Measurements from ENCODE around the gene RGS13.

The RGS13 gene

GRCh38 chr1:192705510-192705909 lies 69.6 kb downstream of the RGS13 start:
- no peak for TF ChIP-seq CTCF (conservative IDR thresholded peaks at IDR 0.05; ENCODE audit: control insufficient read depth, insufficient read depth, low read depth, low read length)
- DNase-seq (ENCODE audit: low read depth): no peak
- no peak overlapping the region for H3K4me3 ChIP-seq (ENCODE audit: control insufficient read depth, low read depth, low read length)

GRCh38 chr1:192706936-192707335 lies 71.0 kb downstream of the RGS13 start:
- DNase-seq (ENCODE audit: low read depth): no peak
- no peak overlapping the region for H3K4me3 ChIP-seq (ENCODE audit: control insufficient read depth, low read depth, low read length)
- no peak for TF ChIP-seq CTCF (conservative IDR thresholded peaks at IDR 0.05; ENCODE audit: control insufficient read depth, insufficient read depth, low read depth, low read length)

GRCh38 chr1:192707978-192708547 lies 72.1 kb downstream of the RGS13 start:
- no peak for TF ChIP-seq CTCF (conservative IDR thresholded peaks at IDR 0.05; ENCODE audit: control insufficient read depth, insufficient read depth, low read depth, low read length)
- no peak for DNase-seq (ENCODE audit: low read depth)
- no peak overlapping the region for H3K4me3 ChIP-seq (ENCODE audit: control insufficient read depth, low read depth, low read length)

- no peak overlapping the region for H3K4me3 ChIP-seq (ENCODE audit: control insufficient read depth, low read depth, low read length)
- DNase-seq (ENCODE audit: low read depth): no peak
- TF ChIP-seq CTCF (conservative IDR thresholded peaks at IDR 0.05; ENCODE audit: control insufficient read depth, insufficient read depth, low read depth, low read length): no peak
These were observed 73.6 kb downstream of the RGS13 start for GRCh38 chr1:192709544-192709943.
